Tibial artery (tissue), 4 donors: Measurements from ENCODE around the gene SDK1.
"Not testable (repeated sequence)": the region's sequence is repeated elsewhere in the genome, so short reads cannot be mapped to it uniquely, and the experiment has no call there.

Experiments
- DNase-seq, 2 donors: peaks; one replicate each; pipeline ENCODE4 v3.0.0-alpha.2; 2019
- H3K27ac ChIP-seq, 2 donors: fragments of 200-600 bp; sonication (generic) in 1 of 2; 1 replicate in 1 of 2; 2 replicates in 1 of 2; pipeline ENCODE4 v1.5.1; 2018 to 2019; ENCODE audit warnings: mild to moderate bottlenecking in 1 of 2
- H3K27me3 ChIP-seq, 2 donors: fragments of 200-600 bp; sonication (generic) in 1 of 2; one replicate each; pipeline versions ENCODE4 v1.5.1 to v1.6.0; 2016 to 2019
- H3K36me3 ChIP-seq, 3 donors: fragments of 200-600 bp; sonication (generic) in 2 of 3; one replicate each; pipeline ENCODE4 v1.5.1; 2016 to 2019; ENCODE audit warnings: mild to moderate bottlenecking in 2 of 3
- H3K4me1 ChIP-seq, 4 donors: fragments of 200-600 bp; sonication (generic) in 2 of 4; 1 replicate in 3 of 4; 2 replicates in 1 of 4; pipeline ENCODE4 v1.5.1; 2016 to 2019
- H3K4me3 ChIP-seq, 2 donors: fragments of 200-600 bp; sonication (generic) in 1 of 2; 1 replicate in 1 of 2; 2 replicates in 1 of 2; pipeline ENCODE4 v1.5.1; 2018 to 2019; ENCODE audit warnings: mild to moderate bottlenecking in 2 of 2
- H3K9me3 ChIP-seq, 3 donors: fragments of 200-600 bp; sonication (generic) in 1 of 3; one replicate each; pipeline ENCODE4 v1.5.1; 2016 to 2019
- intact Hi-C: fragments of 100-400 bp; cut with DNase I; formaldehyde crosslinking; loops from one replicate; pipeline ENCODE4 v1.15.0; 2023; ENCODE audit warnings: low total_unique reads
- TF ChIP-seq, protein P1 (sequence below), 2 experiments: fragments of 200-600 bp in 1 of 2; fragments of 450-650 bp in 1 of 2; IDR thresholded peaks; one replicate each; pipeline ENCODE4 v1.5.1; 2017 to 2019; ENCODE audit warnings: antibody characterized with exemption in 2 of 2, mild to moderate bottlenecking in 1 of 2, moderate library complexity in 1 of 2

Gene SDK1

DNA sequence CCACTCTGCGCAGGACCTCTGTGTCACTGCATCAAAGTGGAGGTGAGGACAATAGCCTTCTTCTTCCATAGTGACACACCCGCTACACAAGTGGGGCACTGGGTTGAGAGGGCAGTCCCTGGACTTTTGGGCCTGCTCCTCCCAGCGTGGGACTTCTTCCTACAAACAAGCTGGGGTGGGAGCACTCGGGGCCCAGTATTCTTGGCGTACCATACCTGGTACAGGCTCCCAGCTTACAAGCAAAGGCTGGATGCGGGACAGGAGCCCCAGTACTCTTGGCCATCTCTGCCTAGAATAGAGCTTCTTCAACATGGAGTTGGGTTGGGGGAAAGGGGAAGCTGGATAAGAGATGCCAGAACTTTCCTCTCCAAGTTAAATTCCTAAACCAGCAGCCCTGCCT is 954.3 kb downstream of the SDK1 start:
- no peak for DNase-seq
- Histone ChIP-seq H3K4me3 (no peak overlapping the region), H3K27ac (no peak overlapping the region), H3K27me3 (no peaks in the 10 kb centered on the region), H3K4me1 (peaks cover 0 to 12% (median 0%) of the 10 kb centered on the region in 4 donors), H3K9me3 (peaks cover 0 to 13% (median 9%) of the 10 kb centered on the region in 3 donors), H3K36me3 (peaks cover 0 to 11% (median 0%) of the 10 kb centered on the region in 3 donors)
- TF ChIP-seq, protein P1, sequence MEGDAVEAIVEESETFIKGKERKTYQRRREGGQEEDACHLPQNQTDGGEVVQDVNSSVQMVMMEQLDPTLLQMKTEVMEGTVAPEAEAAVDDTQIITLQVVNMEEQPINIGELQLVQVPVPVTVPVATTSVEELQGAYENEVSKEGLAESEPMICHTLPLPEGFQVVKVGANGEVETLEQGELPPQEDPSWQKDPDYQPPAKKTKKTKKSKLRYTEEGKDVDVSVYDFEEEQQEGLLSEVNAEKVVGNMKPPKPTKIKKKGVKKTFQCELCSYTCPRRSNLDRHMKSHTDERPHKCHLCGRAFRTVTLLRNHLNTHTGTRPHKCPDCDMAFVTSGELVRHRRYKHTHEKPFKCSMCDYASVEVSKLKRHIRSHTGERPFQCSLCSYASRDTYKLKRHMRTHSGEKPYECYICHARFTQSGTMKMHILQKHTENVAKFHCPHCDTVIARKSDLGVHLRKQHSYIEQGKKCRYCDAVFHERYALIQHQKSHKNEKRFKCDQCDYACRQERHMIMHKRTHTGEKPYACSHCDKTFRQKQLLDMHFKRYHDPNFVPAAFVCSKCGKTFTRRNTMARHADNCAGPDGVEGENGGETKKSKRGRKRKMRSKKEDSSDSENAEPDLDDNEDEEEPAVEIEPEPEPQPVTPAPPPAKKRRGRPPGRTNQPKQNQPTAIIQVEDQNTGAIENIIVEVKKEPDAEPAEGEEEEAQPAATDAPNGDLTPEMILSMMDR (IDR thresholded peaks at IDR 0.05), result no peak
- intact Hi-C loops, result no loop called here

DNA sequence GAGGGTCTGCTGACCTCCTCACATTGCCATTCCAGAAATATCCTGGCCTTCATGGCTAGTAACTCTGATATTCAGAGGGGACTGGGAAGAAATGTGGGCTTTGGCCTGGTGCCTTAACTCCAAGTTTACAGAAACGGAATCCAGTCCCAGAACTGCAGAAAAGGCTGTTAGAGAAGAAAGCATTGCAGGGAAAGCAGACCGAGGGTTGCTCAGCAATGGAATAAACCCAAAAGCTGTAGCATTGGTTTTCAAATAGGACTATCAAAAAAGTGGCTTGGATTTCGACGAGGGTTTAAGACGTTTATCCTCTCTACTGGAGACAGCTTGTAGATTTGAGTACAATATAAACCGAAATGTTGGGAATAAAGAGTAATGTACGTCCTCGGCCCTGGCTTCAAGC is 955.2 kb downstream of the SDK1 start:
- no peak for DNase-seq
- peaks cover 0 to 5% (median 0%) of the 10 kb centered on the region in 3 donors for H3K36me3 ChIP-seq
- peaks cover 0 to 12% (median 0%) of the 10 kb centered on the region in 4 donors for H3K4me1 ChIP-seq
- TF ChIP-seq, protein P1 (IDR thresholded peaks at IDR 0.05), result no peak
- no peaks in the 10 kb centered on the region for H3K27me3 ChIP-seq
- intact Hi-C loops, result no loop called here
- H3K4me3 ChIP-seq, result no peak overlapping the region
- peaks cover 0 to 8% (median 3%) of the 10 kb centered on the region in 3 donors for H3K9me3 ChIP-seq
- no peak overlapping the region for H3K27ac ChIP-seq

DNA sequence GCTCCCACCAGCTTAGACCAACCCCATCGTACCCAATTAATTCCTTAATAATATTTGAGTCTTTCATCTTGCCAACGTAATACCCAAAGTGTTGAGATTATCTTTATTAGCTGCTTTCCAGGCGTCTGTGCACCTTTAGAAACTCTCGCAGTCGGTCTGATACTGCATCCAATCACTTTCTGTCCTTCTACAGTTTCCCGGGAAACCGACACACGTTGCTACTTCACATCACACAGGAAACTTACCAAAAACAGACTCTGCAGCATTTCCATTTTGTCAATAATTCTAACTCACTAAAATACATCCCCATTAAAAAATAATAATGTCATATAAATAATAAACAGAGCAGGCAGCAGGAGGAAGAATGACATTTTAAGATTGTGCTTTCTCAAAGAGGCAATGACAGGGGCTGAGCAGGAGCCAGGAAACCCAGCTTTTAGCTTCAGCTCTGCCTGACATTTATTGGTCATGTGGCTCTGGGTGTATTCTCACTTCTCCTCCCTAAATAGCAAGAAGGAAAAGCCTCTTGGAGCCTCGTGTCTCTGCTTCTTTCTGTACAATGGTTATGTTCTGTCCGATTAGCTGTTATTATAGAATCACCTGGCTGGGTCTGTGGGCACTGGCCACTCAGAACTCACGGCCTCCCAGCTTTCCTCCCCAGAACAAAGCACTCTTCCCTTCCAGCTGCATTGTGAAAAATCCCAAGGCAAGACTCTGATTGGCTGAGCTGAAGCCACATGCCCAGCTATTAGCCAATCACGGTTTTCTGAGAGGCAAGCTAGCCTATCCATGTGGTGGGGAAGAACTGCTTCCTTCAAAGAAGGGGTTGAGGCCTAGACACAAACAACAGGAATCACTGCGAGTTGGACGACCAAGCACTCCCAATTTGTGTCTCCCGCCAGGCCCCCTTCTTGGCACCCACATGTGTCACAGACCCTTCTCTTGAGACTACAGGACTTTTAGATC is 956.4 kb downstream of the SDK1 start:
- H3K27ac ChIP-seq, result no peak overlapping the region
- TF ChIP-seq, protein P1 (IDR thresholded peaks at IDR 0.05), result no peak
- intact Hi-C loops, result no loop called here

DNA sequence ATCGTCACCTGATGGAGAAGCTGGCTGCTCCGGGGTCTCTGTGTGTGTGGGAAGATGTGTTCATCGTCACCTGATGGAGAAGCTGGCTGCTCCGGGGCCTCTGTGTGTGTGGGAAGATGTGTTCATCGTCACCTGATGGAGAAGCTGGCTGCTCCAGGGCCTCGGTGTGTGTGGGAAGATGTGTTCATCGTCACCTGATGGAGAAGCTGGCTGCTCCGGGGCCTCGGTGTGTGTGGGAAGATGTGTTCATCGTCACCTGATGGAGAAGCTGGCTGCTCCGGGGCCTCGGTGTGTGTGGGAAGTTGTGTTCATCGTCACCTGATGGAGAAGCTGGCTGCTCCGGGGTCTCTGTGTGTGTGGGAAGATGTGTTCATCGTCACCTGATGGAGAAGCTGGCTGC is 959.1 kb downstream of the SDK1 start:
- H3K27ac ChIP-seq, intact Hi-C loops, H3K4me3 ChIP-seq, H3K36me3 ChIP-seq, H3K27me3 ChIP-seq, H3K9me3 ChIP-seq: not testable (repeated sequence)
- peak in 1 of 2 donors; percentile 0 for DNase-seq
- H3K4me1 ChIP-seq, result peaks cover 0 to 12% (median 0%) of the 10 kb centered on the region in 4 donors

More for the DNA sequence above, 956.4 kb downstream of the SDK1 start:
- Histone ChIP-seq H3K9me3 (no peaks in the 10 kb centered on the region), H3K27me3 (no peaks in the 10 kb centered on the region), H3K4me1 (peaks cover 0 to 12% (median 0%) of the 10 kb centered on the region in 4 donors), H3K36me3 (no peaks in the 10 kb centered on the region), H3K4me3 (no peak overlapping the region)
- peak in 1 of 2 donors; percentile 0 for DNase-seq

DNA sequence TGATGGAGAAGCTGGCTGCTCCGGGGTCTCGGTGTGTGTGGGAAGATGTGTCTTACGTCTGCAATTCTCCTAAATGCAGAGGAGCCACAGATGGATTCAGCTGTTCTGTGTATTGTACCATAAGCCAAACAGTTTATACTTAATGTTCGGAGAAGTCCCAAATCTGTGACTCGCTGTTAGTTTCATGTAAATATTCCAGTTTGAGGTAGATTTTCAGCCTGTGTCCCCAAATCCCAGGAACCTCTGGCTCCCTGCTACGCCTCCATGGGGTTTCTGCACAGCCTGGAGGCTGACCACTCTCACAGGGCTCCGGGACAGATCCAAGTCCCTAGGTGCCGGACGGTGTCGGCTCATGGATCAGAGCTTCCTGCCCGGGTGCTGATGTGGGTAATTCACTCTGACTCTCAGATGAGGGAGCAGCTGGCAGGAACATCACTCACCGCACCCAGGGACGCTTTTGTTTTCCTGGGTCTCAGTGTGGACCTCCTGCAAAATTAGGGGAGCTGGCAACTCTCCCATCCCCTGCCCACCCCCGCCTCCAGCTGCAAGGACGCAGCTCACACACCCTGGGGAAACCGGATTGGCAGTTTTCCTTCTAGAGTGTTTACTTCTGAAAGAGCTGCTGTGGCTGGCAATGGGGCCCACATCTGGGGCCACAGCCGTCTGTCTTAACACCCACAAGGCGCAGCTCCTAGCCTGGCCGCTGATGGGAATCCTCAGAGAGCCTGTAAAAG is 960.0 kb downstream of the SDK1 start:
- no peaks in the 10 kb centered on the region for H3K27me3 ChIP-seq
- H3K27ac ChIP-seq, result no peak overlapping the region
- H3K9me3 ChIP-seq, result no peaks in the 10 kb centered on the region
- H3K4me1 ChIP-seq, result peaks cover 0 to 10% (median 0%) of the 10 kb centered on the region in 4 donors
- no peak overlapping the region for H3K4me3 ChIP-seq
- DNase-seq, result peak in 1 of 2 donors; percentile 16
- H3K36me3 ChIP-seq, result peaks cover 0 to 13% (median 0%) of the 10 kb centered on the region in 3 donors
- intact Hi-C loops, result no loop called here
- TF ChIP-seq, protein P1 (IDR thresholded peaks at IDR 0.05), result no peak
